DMS153 treated with DMSO at 0.1 percent for 48 hours (cell line): ENCODE data around the gene SLC16A4.
"Not testable (repeated sequence)": the region's sequence is repeated elsewhere in the genome, so short reads cannot be mapped to it uniquely, and the experiment has no call there.

ENCODE experiments used
- DNase-seq: peaks from one replicate; lab custom pipeline; 2025; ENCODE audit not compliant: unreplicated experiment; lab: John Stamatoyannopoulos, UW

SLC16A4 gene

GRCh38 chr1:110390692-110391245 lies at the start of gene SLC16A4:
Gene SLC16A4 (minus strand): TSS chr1:110391026. CDS start chr1:110389323, 1,703 bp downstream.
- DNase-seq, result no peak

DNA sequence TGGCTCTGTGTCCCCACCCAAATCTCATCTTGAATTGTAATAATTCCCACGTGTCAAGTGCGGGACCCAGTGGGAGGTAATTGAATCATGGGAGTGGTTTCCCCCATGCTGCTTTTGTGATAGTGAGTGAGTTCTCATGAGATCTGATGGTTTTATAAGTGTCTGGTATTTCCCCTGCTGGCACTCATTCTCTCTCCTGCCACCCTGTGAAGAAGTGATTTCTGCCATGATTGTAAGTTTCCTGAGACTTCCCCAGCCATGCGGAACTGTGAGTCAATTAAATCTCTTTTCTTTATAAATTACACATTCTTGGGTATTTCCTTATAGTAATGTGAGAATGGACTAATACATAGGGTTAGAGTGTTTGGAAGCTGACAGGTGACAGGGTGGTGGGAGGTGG lies 49.0 kb upstream of the SLC16A4 start:
- DNase-seq, result not testable (repeated sequence)

DNA sequence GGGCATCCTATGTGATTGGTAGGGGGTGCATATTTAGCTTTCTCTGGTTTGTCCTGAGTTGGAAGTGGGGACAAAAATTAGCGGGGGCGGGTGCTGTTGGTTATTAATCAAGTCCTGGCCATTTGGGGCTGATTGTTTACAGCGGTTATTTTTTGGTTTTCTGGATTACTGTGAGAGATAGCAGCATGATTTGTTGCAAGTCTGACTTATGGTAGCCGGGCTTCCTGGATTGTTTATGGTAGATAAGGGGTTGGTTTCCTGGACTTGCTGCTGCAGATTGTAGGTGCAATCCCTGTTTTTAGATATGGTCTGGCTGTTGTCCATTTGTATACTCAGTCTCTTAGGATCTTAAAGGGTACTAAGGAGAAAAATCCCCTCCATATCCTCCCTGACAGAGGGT lies 48.1 kb upstream of the SLC16A4 start:
- no peak for DNase-seq

DNA sequence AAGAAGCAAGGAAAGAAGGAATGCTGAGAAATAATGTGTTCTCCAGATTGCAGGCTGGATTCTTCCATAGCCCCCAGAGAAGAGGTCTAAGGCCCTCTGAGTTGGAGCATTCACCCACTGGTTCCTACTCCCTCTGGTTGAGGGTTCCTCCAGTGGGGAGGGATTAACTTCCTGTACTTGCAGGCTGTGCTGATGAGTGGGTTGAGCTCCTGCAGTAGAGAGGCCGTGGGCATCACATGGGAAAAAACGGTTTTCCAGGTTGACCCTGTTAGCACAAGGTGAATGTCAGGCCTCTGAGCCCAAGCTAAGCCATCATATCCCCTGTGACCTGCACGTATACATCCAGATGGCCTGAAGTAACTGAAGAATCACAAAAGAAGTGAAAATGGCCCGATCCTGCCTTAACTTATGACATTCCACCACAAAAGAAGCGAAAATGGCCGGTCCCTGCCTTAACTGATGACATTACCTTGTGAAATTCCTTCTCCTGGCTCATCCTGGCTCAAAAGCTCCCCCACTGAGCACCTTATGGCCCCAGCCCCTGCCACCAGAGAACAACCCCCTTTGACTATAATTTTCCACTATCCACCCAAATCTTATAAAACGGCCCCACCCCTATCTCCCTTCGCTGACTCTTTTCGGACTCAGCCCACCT lies 46.9 kb upstream of the SLC16A4 start:
- not testable (repeated sequence) for DNase-seq

DNA sequence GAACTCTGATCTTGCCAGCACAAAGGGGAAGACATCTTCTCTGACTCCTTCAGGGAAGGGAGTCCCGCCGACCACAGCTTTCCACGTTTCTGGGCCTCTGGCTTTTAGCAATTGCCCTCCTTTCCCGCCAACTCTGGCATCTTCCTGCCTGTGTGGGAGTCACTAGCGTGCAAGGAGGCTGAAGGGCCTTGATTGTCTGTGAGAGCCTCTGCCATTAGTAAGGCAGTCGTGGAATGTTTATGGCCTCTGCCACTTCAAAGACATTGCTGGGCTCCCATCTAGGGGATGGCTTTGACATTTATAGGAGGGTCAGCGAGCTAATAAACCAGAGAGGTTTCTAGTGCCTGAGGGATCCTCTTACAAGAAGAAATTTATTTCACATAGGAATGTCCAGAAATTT lies 45.8 kb upstream of the SLC16A4 start:
- no peak for DNase-seq

DNA sequence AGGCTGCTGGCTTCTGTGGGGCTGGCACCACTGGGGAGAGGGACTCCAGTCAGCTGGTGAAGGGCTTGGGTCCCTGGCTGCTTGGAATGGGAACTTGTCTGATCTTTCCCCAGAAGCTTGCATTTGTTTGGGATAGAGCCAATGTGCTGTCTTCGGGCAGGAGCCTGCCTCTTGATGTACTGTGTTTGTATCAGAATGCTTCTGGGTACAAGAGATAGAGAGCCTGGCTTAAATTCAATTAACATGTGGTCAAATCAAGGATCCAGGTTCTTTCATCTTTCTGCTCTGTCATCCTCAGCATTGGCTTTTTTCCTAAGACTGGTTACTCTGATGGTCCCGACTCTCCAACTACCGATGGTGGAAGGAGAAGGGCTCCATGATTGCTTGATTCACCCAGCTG lies 44.1 kb upstream of the SLC16A4 start:
- no peak for DNase-seq

GRCh38 chr1:110433803-110434202 lies 43.0 kb upstream of the SLC16A4 start:
- no peak for DNase-seq

DNA sequence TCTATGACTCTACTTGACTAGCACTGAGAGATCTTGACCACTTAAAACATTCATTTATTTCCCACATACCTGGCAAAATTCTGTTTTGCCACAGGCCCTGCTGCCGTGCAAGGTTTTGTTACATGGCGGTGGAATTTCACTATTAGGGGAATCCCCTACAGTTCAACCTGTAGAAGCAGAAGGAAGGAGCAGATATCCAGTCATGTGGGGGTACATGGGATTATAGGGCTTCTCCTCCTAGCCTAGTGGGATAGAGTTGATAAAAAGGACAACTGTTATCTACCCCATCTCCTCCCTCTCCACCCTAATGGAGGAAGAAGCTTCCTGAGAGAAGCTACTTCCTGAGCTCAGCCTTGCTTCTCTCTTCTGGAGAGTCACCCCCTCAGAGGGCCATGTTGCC lies 42.4 kb upstream of the SLC16A4 start:
- no peak for DNase-seq

GRCh38 chr1:110430901-110431300 lies 40.1 kb upstream of the SLC16A4 start:
- DNase-seq, result no peak

DNA sequence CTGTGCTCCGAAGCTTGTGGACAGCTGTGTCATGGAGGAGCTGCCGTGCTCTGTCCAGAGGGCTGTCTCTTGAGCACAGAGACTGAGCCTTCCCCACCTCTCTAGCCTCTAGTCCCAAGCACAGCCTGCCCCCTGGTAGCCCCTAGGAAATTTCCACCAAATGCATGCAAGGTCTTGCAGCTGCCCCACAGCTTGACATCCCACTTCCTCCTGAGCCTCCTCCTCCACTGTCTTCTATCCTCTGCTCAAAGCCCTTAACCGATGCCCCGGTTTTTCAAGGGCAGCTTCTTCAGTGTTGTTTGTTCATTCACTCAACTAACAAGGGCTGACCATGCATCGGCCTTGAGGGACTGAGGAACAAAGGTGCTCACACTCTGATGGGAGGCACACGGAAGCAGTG lies 39.5 kb upstream of the SLC16A4 start:
- DNase-seq, result no peak

DNA sequence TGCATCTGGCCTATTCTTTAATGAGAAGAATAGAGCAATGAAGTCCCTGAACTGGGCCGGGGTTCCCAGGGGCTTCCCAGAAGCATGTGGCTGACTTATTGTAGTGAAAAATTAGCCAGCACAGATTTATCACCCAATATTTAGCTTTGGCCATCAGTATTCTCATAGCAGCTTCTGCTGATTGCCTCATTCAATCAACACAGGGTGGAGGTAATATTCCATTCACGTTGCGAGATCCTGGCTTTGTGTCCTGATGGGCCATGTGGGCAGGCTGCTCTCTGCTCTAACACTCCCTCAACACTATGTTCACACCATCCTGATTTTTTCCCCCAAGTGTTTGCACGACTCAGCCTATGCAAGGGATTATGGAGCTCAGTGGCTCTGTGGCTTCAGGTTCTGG lies 38.1 kb upstream of the SLC16A4 start:
- no peak for DNase-seq

DNA sequence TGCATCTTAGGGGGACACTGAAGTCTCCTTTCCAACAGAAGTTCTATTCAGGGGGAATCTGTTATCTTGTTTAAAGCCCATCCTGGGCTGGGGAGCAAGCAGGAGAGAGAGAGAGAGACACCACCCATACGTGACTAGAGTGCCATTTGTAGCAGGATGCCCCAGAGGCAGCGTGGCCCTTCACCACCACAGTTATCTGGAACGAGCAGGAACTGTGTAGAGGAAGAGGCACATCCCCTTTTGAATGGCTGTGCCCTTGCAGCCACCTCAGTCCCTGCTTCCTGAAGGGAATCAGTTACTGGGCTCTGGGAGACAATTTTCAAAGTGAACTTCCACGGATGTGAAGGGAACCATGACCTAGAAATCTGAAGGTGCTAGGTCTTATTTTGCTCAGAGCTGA lies 36.0 kb upstream of the SLC16A4 start:
- no peak for DNase-seq

DNA sequence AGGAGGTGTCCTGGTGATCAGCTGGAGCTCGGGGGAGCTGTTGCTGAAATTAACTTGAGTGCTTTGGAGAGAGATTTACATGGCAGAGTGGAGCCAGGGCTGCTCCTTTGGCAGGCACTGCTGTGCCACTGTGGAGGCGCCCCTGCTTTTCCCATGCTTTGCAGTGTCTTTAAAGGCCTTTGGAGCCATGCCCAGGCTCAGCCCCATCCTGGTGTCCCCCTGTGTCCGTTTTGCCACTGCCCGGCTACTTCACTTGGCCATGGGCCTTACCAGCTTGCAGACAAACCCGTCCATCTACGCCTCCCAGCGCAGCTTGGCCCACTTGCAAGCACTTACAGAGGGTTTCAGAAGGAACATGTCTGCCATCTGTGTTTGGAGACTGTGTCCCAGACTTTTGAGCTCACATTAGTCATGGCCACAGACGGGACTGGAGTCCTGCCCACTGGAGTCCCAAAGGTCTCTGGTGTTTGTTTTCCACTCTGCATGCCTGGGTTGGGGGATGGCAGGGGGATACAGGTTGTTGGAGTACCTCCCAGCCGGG lies 34.9 kb upstream of the SLC16A4 start:
- no peak for DNase-seq

- no peak for DNase-seq
Observed at GRCh38 chr1:110424699-110425611, 34.1 kb upstream of the SLC16A4 start.

GRCh38 chr1:110420874-110421793 lies 30.3 kb upstream of the SLC16A4 start:
- DNase-seq, result no peak

DNA sequence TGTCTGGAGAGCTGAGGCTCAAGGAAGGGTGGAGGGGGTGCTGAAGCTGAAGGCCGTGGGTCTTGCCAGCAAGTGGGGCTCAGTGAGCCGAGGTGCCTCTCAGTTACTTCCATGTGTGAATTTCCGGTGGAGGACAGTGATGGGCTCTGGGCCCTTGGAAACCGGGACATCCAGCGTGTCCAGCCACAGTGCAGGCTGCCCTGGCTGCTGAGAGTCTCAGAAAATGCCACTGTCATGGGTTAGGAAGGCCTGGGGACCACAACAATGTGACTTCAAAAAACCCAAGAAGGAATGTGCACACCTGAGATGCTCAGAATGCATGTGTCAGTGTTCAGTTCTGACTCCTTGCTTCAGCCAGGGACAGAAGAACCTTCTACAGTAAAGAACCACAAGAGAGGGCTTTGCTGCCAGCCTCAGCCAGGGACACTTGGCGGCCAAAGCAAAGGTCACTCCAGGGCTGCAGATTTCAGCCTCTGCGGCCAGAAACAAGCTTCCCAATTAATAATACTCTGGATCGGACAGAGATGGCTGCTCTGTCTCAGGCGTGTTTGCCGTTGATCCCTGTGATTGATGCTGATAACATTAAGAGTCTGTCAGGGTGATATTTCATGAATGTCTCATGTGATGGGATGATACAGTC lies 29.3 kb upstream of the SLC16A4 start:
- no peak for DNase-seq

DNA sequence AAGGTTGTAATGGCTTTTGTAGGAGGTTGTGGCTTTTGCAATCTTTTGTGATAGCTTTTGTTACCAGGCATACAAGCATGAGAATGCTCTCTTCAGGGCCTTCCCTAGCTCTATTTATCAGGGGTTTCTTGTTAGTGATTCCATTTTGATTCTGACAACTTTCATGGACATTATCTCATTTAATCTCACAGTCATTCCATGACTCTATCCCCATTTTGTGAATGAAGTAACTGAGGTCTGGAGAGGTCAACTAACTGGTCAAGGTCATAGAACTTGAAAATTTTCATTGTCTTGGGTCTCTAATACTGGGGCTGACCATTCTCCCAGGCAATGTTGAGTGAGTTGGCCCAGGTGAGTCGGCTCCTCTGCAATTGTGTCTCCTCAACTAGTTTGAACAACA lies 27.9 kb upstream of the SLC16A4 start:
- DNase-seq, result no peak

DNA sequence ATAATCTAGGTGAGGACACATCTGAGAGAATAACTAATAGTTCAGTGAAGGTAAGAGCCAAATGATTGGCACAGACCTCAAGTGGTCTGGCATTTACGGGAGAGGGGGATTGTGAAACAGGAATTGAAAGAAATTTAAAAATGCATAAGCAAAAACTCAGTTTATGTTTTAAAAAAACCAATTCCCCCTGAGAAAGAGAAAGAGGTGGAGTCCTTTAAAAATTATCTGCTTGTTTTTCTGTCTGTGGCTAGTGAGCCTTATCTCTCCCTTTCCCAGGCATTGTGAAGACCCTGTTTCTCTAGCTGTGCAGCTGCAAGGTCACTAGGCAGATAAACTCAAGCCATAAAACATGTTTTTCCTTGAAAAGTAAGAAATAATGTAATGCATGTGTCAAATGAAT lies 22.2 kb upstream of the SLC16A4 start:
- DNase-seq, result not testable (repeated sequence)

DNA sequence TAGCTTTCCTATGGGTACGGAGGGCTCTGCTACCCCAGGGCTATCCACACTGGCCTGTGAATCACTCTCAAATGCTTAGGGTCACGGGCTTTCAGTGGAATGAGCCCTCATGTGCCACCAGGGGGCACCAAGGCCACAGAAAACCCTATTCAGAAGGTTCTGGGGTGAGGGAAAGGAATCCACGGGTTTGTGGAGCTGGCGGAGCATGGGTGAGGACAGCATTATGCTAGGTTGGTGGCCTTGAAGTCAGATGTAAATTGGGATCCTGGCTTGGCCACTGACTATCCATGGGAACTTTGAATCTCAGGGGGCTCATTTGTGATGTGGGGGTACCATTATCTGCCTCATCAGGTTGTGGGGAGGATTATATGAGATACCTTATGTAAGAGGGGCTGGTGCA lies 21.8 kb upstream of the SLC16A4 start:
- no peak for DNase-seq

- DNase-seq, result no peak
Observed at GRCh38 chr1:110411173-110411735, 20.4 kb upstream of the SLC16A4 start.
